NCI-H187 (cell line): ENCODE measurements around the gene LMAN2L.
A peak's percentile ranks its signal among the peaks of the same experiment; 100 is the strongest.

Experiments
- DNase-seq, 2 experiments: peaks; one replicate each; lab custom pipeline; 2025; lab: John Stamatoyannopoulos, UW

LMAN2L gene

DNA sequence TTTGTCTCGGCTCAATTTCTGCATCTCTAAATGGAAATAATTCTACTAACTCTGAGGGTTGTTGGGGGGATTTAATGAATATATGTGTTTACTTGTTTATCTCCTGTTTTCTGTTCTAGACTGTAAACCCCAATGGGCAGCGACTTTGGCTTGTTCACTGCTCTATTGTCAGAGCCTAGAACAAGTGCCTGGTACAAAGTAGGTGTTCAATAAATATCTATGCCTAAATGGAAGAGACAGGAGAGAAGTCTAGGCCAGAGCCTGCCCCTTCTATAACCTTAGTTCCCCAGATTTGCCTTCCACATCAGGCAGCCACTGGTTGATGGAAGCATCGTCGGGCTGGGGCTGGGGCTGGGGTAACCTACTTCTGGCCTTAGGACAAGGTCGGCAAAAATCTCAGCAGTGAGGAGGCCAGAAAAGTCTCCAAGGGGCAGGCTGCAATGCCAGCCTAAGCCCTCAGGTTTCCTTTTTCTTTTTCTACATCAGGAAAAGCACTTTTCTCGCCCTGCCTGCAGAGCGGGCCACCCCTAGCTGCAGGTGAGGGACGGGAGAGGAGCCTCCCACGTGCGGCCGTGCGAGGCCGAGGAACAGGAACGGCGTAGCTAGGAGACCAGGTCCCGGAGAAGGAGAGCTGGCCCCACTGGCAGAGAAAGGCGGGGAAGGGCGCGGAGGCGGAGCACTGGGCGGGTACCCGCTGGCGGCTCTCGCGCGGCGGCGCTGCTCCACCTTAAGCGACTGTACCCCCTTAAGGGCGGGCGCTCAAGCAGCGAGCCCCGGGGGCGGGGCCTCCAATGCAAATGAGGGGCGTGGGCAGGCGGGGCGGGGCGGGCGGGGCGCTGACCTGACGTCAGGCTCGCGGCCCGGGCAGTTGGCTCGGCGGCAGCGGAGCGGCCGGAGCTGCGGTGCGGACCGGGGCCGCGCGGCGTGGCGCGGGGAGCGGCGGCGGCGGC is 20.4 kb upstream of the LMAN2L start, which contains the start of gene CNNM4:
CNNM4 (plus strand) TSS at position 867 of the 950 bp plus-strand sequence. CDS start 98 bp downstream, outside the sequence.
- DNase-seq = peak; percentile 77 to 93

DNA sequence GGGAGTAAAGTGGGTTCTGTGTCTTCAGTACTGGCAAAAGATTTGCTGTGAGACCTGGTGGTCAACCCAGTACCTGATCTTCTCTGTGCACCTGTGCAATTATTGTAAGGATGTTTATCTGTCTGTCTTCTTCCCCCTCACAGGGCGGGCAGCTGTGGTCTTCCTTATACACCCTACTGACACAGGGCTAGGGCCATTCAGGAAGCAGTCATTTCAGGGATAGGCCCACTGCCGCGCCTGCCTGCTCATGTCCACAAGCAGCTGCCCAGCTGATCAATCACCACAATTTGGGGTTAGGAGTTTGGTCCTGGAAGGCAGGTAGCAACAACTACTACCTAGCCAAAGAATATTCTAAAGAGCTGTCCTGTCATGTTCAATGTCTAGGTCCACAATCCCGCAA is 19.7 kb upstream of the LMAN2L start:
- DNase-seq = no peak

DNA sequence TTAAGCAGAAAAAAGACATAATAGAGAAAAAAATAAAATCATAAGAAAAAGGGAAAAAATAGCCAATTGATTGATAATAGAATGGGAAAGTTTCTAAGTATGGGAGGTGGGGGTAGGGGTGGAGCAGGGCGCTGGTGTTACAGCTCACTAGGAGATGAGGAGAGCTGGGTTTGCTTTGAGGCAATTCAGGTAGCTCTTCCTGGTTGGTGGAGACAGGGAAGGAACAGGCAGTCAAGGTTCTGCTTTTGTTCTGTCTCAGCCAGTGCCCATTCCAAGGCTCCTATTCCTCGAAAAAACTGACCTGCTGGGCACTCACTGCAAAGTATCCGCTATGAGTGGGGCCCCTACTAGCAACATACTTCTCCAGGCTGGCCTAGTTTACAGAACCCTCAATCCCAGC is 19.1 kb upstream of the LMAN2L start:
- DNase-seq = no peak

DNA sequence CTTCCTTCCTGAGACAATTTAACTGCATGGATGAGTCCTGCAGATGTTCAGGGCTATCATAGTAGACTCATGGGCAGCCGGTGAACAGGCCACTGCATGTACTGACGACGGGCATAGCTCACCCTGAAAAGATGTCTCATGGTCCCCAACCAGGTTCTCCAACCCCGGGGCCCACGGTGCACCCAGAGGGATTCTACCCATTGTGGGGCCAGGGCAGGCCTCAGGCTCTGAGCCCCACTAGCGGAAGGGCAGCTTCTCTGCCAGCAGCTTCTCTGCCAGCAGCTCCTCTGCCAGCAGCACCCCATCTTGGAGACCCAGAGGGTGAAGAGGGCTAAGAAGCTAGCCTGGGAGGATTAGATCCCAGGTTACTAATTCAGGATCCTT is 17.6 kb upstream of the LMAN2L start:
- DNase-seq = no peak

DNA sequence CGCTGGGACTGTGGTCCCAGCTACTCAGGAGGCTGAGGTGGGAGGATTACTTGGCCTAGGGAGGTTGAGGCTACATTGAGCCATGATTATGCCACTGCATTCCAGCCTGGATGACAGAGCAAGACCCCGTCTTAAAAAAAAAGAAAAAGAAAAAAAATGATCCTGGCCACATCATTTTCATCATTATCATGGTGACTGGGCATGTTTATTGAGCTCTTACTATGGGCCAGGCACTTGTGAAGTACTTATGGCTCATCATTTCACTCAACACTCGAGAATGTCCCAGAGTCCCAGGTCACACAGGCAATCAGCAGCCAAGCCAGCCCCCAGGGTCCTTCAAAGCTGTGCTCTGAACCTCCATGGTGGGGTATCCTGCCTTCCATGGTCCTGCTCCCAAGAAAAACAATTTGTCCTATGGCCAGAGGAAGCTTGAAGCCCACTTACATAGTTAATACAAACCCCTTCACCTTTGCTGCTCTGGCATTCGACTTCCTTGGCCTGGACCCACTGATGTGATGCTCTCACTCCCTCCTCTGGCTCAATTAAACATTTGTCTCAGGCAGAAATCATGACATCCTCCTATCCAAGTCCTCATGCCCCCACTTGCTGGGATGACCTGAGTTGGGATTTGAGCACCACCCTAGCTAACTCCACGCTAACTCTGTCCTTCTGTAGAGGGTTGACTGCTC is 17.1 kb upstream of the LMAN2L start:
- DNase-seq = no peak

DNA sequence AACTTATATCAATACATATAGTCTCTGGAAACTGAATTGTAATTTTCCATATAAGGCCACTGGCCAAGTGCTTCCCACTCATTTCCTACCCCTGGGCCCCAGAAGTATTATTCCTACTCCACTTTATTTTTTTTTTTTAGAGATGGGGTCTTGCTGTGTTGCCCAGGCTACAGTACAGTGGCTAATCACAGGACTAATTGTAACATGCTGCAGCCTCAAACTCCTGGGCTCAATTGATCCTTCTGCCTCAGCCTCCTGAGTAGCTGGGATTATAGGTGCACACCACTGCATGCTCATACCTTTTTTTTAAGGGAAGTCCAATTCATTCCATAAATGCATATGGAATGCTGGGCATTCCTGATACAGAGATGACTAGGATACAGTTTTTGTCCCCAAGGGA is 14.5 kb upstream of the LMAN2L start:
- no peak for DNase-seq

DNA sequence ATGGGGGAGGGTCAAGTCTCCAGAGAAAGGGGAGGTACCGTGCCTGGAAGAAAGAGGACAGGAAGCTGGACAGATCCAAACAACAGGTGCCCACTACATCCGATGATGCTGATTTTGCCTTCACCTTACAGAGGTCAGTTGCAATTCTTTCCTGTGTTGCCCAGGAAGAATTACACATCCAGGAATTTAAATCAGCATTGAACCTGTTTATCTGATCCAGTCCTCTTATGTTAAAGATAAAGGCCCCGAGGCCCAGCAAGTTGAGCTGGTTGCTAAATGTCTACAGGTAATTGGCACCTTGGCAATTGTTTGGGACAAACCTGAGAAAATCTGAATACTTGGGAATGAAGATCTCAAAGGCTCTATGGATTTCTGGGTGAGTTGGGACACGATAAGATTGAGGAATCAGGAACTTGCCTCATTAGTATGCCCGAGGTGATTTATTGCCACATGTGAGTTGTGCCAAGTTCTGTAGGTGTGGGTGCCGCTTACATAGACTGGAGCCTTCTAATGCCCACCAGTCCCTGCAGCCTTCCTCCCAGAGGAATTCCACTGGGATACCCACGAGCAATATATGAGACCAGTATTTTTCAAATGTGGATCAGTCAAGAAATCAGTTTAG is 13.9 kb upstream of the LMAN2L start:
- no peak for DNase-seq

DNA sequence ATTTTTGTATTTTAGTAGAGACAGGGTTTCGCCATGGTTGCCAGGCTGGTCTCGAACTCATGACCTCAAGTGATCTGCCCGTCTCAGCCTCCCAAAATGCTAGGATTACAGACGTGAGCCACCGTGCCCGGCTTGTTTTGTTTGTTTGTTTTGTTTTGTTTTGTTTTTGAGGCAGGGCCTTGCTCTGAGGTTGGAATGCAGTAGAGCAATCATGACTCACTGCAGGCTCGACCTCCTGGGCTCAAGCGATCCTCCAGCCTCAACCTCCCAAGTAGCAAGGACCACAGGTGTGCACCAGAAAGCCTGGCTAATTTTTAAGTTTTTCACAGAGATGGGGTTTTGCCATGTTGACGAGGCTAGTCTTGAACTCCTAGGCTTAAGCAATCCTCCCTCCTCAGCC is 11.9 kb upstream of the LMAN2L start:
- DNase-seq = no peak

DNA sequence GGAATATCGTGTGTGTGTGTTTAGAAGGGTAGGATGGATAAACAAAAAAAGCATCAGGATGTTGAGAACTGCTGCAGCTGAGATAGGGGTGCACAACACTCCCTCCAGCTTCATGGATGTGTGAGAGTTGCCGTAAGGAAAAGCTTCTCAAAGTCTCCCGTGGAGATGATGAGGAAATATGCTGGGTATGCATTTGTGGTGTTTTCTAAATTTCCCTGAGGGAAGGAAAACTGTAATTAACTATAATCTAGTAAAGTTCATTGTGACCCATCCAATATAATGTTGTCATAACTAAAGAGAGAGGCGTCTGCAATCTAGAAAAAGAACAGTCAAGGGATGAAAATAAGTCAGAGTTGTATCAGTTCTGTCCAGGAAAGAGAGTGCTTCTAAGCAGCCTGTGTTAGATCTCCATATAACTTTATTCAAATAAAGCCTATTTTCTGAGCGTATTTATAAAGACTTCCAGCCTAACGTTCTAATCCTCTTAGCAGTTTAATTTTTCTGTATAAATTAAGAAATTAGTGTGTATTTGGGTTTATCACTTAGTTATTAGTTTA is 7.3 kb upstream of the LMAN2L start:
- DNase-seq = no peak

DNA sequence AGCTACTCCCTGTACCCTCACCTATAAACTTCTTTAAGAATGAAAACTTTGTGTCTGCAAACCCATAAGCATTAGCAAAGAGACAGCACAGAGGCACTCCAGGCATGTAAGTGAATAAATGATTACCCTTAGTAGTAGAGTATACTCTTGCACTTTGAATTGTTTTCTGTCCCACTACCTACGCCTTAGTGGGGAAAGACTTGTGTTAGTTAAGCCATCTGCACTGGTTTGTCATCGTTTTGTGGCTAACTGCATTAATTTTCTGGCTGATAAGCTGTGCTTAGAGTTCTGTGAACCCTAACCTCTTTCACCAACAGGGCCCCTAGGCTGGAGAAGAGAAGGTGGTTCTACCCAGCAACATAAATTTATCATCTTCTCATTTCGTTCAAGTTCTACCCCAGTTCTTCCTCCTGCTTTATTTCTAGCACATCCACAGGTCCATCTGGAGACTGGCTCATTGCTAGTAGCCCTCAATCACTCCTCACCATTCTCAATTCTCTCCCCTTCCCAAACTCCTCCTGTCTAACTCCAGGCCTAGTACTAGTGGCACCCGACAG is 710 bp downstream of the LMAN2L start:
- no peak for DNase-seq

DNA sequence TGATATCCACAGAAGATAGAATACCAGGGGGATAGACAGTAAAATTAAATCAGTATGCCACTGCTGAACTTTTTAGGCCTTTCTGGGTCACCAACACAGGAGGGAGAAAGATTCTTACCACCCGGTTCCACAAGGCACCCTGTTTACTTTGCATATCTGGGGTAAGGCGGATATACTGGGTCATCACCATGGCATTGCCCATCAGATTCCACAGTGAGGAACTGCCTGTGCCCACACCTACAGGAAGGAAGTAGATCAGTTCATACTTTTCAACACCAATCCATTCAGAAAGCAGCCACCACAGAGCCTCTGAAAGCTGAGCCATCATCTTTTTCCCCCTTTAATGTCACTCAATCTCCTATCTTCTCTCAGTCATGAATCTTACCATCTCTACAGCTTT is 2.0 kb downstream of the LMAN2L start:
- DNase-seq = no peak

DNA sequence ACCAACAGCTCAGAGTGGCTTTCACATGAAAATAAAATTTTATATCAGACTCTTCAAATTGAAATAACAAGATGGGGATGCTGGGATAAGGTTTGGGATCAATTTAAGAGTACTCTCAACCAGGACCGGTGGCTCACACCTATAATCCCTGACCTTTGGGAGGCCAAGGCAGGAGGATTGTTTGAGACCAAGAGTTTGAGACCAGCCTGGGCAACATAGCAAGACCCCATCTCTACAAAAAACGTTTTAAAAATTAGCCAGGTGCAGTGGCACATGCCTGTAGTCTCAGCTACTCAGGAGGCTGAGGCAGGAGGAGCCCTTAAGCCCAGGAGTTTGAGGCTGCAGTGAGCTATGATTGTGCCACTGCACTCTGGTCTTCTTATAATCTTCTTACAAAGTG is 2.6 kb downstream of the LMAN2L start:
- DNase-seq = no peak

DNA sequence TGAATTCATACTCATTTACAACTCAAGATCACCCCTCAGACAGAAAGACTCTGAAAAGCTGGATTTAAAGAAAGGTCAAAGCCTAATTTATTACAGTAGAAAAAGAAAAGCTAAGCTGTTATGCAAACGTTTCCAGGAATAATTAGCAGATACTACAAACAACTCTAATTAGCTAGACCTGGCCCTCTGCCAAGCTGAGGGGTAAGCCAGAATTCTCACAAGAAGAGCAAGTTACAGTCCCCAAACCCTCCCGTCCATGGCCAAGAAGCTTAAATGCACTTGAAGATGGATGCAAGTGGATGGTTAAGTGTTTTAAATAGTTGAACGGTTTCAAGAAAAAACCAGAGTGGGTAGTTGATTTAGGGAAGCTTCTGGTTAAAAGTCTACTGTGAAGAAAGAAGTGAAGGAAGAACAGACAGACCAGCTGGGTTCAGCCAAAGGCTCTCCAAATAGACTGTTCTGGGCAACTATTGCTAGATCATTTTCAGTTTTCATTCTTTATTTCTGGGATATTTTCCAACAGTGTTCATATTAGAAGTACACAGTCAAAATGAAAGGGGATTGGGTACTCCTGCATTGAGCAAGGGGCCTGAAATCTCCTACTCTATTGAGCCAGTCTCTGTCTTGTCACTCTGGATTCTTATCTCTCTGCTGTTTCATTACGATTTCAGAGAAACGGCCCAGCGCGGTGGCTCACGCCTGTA is 4.8 kb downstream of the LMAN2L start:
- no peak for DNase-seq

DNA sequence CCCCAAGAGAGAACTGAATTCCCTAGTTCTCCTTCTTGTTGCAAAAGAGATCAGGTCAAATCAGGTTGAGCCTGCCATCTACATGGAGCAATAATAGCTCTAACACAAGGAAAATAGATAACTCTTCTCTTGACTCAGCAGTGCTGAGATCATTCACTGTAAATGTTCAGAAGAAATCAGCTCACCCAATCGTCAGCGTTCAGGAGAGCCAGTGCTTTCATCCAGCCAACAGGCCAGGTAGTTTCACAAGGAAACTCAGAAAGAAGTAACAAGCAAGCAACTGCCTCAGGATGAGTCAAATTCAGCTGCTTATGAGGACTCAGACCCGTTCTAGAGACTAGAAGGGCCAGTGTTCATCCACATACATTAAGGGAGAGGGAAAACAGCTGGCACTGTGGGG is 5.9 kb downstream of the LMAN2L start:
- DNase-seq = no peak

DNA sequence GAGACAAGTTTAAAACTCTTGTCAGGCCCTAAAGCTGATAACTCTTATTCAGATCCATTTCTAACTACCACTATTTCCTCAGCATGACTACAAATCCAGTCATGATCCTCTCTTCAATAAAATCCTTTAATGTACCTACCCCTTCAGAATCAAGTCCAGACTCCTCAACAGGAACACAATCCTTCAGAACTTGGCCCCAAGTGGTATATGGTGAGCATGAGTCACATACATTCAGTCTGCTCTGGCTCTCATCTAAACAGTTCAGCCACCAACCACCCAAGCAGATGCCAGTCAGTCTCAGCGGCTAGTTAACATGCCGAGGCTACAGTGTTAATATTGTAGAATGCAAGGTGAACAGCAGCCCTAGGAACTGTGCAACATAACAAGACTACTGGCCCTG is 9.7 kb downstream of the LMAN2L start:
- DNase-seq = no peak

DNA sequence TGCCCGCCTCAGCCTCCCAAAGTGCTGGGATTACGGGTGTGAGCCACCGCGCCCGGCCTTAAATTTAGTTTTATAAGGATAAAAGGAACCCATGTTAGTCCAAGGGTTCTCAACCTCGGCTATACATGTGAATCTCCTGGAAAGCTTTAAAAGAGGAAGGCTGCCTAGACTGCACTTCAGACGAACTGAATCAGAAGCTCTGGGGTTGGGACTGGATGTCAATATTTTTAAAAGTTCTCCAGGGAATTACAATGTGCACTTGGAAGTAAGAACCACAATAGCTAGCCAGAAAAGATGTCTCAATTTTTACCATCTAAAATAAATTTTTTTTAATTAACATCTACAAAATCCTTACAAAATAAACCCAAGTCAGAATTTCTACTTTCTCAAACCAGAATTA is 10.1 kb downstream of the LMAN2L start:
- DNase-seq = no peak

DNA sequence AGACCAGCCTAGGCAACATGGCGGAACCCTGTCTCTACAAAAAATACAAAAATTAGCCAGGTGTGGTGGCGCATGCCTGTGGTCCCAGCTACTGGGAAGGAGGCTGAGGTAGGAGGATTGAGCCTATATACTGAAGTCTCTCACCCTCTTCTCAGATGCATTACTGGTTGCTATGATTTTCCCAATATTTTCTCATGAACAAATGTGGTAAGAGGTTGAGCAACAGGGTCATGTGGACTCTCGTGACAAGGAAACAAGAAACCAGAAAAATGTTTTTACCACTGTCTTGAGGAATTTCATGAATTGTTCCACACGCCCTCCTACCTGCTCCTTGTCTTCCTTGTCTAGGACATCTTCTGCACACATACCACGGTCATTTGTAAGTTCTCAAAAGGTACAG is 12.4 kb downstream of the LMAN2L start:
- no peak for DNase-seq

DNA sequence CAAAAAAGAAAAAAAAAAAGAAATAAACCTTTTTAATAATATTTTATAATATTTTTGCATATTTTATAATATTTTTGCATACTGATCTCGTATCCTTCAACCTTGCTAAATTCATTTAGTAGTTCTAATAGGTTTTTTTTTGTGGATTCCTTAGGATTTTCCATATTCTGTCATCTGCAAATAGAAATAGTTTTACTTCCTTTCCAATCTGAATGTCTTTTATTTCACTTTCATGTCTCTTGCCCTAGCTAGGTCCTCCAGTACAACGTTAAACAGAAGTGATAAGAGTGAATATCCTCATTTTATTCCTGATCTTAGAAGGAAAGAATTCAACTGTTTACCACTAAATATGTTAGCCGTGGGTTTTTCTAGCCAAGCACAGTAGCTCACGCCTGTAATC is 13.7 kb downstream of the LMAN2L start:
- no peak for DNase-seq

DNA sequence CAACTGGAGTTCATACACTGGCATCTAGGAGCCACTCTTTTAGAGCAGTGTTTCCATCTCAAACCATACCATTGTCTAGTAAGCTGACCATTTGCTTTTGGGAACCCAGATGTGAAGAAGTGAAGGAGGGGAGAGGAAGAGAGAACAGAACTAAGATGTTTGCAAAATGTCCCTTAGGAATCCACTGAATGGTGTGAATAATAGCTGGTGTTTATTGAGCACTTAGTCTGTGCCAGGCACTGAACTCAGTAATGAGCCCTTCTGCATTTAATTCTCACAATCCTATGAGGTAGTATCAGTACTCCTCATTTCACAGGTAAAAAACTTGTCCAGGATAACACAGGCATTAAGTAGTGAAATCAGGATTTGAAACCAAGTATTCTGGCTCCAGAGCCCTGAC is 23.5 kb downstream of the LMAN2L start:
- DNase-seq = no peak

DNA sequence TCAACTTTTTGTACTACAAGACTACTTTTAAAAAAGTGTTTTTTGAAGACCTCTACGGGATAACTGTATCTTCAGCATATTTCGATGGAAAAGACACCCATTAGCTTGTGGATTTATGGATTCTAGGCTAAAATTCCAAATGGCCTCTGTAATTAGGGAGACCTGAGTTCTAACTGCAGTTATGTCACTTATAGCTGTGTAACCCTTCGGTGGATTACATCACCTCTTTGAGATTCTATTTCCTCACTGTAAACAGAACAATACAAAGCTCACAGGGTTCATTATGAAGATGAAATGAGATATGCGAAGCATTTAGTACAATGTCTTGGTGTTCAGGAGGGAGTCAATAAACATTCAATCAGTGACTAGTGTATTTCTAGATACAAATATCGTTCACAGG is 24.2 kb downstream of the LMAN2L start:
- DNase-seq = no peak

DNA sequence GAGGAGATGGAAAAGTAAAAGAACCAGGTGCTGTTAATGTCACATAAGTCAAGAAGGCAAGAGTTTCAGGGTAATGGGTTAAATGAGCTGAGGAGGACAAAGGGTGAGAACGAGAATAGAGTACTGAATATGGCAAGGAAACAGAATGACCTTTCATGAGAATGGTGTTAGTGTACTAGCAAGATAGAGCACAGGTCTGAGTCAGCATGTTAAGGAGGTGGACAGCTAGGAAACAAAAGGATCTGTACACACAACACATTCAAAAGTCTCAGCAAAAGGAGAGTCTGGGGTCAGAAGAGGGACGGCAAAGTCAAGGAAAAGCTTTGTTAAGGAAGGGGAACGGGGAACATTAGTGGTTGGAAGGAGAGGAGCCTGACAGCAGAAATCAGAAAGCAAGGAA is 28.9 kb downstream of the LMAN2L start:
- no peak for DNase-seq
